Stimulated activated naive CD4-positive, alpha-beta T cell (primary cell): ENCODE measurements around the gene KLHL28.
"Not testable (repeated sequence)": the region's sequence is repeated elsewhere in the genome, so short reads cannot be mapped to it uniquely, and the experiment has no call there.

Experiments
- DNase-seq, 6 experiments: peaks; one replicate each; lab custom pipeline; 2025; lab: John Stamatoyannopoulos, UW

Gene KLHL28

DNA sequence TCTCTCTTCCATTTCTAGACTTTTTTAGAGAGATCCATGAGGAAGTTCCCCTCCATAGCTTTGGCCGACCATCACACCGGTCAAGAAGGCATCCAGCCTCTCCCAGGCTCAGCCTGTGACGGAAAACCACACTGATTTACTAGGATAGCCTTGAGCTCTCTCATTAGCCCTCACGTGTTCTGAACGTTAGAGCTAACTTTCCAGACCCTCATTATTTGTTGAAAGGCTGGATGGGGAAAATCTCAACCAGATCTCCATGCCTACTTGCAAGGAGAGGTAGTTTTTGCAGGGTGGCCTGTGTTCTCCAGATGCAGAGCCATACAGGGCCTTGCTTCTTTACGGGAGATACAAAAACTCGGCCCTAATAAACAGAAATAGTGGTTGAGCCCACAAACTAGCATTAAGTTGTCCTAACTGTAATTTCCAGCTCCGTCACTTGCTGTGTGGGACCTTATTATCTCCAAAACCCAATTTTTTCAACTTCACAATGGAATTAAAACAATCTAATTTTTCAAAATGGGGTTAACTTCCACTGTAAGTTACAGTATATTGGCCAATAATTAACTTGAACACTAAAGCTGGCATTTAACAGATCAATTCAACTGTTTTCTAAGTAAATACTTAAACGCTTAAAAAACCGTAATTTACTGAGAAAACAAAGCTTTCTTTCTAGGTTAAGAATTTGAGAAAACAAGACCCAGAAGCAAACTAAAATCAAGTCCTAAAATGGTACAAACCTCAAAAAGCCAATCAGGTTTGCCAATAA lies 65.3 kb downstream of the KLHL28 start:
- DNase-seq: no peak

DNA sequence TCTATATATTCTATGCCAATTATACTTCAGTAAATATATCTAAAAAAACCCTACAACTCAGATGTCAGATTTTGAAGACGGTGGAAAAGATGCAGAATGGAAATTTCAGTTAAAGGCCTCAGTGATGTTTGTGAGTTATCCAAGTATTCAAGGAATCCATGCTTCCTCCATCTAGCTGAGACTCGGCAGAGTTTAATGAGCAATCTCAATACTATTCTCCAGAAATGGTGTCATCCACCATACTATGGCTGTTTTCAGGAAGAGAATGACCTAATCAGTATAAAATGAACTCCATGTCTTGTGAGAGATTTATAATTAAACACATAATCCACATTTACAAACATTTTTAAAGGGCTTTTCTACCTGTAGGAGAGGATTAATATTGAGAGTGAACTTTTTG lies 66.0 kb downstream of the KLHL28 start:
- DNase-seq: no peak

DNA sequence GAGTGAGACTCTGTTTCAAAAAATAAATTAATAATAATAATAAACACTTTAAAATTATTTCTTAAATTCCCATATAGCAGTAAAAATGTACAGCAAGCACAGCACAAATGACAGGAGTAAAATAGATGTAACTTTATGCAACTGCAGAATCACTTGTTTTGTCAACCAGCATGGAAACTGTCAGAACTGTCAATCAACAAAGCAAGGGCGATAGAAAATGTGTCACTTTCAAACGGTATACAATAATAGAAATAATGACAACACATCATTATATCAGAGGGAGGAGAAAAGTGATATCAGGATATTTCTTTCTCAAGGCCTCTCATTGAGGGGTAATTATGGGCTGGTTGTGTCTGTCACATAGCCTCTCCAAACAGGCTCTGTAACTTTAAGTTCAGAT lies 68.2 kb downstream of the KLHL28 start:
- DNase-seq: no peak

DNA sequence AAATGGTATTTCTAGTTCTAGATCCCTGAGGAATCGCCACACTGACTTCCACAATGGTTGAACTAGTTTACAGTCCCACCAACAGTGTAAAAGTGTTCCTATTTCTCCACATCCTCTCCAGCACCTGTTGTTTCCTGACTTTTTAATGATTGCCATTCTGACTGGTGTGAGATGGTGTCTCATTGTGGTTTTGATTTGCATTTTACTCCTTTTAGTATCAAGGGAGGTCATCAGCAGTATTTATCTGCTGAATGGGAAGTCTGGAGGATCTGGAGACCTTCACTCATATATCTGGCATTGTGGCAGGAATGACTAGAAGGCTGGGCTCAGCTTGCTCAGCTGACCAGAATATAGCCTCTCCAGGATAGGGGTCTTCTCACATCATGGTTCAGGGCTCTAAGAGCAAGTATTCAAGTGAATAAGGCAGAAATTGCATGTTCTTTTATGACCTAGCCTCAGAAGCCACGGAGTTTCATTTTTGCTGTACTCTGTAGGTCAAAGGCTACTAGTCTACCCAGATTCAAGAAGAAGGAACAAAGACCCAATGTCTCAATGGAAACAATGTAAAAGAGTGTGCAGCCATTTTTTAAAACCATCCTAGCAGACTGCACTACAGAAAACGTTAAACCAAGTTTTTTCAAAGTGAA lies 69.9 kb downstream of the KLHL28 start:
- DNase-seq: not testable (repeated sequence)

DNA sequence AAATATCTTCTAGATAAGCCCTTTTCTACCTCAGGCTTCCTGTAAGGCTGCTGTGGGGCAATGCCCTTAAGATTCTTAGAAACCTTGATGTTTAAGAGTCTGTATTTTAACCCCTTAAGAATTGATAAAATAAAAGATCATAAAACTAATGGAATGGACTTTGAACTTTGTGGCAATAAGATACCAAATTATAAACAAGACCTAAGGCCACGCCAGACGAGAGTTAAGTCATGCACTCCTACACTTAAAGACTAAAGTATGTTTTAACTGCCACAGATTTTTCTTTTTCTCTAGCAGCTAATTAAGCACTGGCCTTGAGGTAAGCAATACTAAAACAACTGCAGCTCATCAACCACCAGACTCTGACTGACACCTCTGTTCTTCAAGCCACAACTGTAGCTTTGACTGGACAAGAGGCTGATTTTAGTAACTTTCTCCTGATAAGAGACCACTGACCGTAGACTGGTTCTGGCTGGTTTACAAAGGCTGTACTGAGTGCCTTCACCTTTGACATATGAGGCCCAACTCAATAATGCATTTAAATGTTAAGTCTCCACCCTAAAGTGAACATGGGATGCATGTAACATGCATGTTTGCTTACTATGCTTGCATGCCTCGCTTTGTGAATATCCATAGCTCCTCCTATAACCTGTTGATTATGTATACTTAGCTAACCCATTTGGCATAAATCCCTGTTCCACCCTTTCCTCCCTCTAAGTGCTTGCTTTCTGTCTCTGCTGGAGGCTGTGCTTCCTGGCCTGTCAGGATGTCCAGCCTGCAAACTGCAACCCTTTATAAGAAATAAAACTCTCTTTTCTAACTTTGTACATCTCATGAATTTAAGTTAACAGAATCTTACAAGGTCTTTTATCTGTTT lies 71.9 kb downstream of the KLHL28 start:
- DNase-seq: no peak

DNA sequence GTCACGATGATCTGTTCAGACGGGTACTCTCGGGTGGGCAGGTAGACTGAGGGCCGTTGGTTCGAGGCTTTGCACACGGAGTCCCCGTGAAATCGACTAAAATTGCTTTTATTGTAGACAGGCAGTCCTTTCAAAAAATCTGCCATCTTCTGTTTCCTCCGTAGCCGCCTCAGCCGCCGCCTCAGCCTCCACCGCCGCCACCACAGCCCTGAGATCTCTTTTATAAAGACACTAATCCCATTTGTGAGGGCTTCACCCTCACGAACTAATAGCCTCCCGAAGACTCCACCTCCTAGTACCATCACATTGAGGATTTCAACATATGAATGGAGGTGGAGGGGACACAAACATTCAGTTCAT lies 74.2 kb downstream of the KLHL28 start:
- DNase-seq: no peak

DNA sequence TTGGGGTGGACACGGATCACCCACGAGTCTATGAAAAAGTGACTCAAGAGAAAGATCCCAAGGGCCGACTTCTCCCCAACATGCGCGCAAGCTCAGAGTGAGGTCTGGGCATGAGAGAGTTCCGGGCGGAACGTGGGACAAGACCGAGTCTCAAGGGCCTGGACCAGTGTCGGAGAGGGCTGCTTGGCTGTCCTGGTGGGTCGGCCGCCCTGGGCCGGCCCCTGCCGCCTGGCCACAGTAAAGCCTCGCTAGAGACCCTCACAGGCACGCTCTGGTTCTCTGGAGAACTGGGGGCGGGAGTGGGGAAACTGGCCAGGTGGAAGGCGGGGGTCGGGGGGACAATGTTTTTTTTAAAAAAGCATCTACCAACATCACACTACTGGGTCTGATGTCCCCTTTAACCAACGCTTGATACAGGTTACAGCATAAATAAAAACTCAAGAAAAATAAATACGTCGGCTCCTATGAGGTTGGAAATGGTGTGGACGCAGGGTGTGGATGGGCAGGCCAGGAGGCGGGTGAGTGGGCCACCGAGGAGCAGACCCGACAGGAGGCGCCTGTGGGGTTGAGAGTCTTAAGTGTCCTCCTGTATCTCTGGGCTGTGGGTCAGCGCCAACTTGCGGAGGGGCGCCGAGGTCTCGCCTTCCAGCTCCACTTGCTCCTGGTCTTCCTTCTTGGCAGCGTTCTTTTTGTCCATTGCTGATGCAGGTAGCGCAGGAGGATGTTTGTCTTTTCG lies 74.7 kb downstream of the KLHL28 start:
- DNase-seq: no peak

DNA sequence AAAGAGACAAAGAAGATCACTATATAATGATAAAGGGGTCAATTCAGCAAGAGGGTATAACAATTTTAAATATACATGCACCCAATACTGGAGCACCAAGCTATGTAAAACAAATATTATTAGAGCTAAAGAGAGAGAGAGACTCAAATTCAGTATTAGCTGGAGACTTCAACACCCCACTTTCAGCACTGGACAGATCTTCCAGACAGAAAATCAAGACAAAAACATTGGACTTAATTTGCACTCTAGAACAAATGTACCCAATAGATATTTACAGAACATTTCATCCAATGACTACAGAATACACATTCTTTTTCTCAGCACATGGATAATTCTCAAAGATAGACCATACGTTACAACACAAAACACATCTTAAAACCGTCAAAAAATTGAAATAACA lies 81.0 kb downstream of the KLHL28 start:
- no peak for DNase-seq
